ENCODE measurements around the gene HOXD10.

DNA sequence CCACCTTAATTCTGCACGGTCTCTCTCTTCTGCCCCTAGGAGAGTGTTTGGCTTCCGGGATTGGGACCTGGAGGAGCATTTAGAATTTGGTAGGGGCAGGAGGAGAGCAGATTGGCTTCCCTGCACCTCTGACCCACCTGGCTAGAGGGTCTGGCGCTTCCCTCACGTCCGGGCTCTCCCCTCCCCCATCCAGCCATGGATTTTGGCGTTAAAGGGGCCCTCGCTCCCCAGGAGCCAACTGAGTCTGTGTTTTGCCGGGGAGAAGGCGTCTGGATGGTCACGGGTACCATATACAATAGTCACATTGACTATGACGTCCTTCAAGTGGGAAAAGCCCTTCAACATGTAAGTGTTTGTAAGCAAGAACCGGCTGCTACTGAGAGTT lies 47.1 kb downstream of the HOXD10 start:
- TF ChIP-seq, protein P1, sequence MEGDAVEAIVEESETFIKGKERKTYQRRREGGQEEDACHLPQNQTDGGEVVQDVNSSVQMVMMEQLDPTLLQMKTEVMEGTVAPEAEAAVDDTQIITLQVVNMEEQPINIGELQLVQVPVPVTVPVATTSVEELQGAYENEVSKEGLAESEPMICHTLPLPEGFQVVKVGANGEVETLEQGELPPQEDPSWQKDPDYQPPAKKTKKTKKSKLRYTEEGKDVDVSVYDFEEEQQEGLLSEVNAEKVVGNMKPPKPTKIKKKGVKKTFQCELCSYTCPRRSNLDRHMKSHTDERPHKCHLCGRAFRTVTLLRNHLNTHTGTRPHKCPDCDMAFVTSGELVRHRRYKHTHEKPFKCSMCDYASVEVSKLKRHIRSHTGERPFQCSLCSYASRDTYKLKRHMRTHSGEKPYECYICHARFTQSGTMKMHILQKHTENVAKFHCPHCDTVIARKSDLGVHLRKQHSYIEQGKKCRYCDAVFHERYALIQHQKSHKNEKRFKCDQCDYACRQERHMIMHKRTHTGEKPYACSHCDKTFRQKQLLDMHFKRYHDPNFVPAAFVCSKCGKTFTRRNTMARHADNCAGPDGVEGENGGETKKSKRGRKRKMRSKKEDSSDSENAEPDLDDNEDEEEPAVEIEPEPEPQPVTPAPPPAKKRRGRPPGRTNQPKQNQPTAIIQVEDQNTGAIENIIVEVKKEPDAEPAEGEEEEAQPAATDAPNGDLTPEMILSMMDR (IDR thresholded peaks at IDR 0.05) = no peak
- TF ChIP-seq EZH2 (IDR thresholded peaks at IDR 0.05) = no peak
